Epithelial cell of proximal tubule (primary cell): ENCODE results near the gene ZNF214. TPM values are rescaled to one million over a fixed set of nuclear protein-coding genes. Genes with fewer than 3 reads are reported as not detected.
A peak's percentile ranks its signal among the peaks of the same experiment; 100 is the strongest.

ENCODE experiments used
- DNase-seq: peaks from one replicate; pipeline ENCODE4 v3.0.0-alpha.2; 2011; ENCODE audit warnings: low read depth
- H3K4me3 ChIP-seq: 2 replicates; pipeline ENCODE4 v1.5.1; 2011; ENCODE audit warnings: low read depth, mild to moderate bottlenecking, low read length
- CTCF ChIP-seq: conservative IDR thresholded peaks from 2 replicates; pipeline ENCODE4 v1.5.1; 2012; ENCODE audit warnings: low read depth, mild to moderate bottlenecking, low read length
- total RNA-seq: library from RNA; depleted of rRNA; stranded (reverse); fragments of >200 nt; gene quantifications from 2 replicates; pipeline ENCODE4 v1.2.3, GENCODE V29; 2015

The ZNF214 gene
- total RNA-seq, 1 donor from 2014 or later = 1.5 TPM

GRCh38 chr11:7019500-7020182 lies 505 bp downstream of the ZNF214 start:
- TF ChIP-seq CTCF = no peak
- no peak for DNase-seq
- peak overlapping the region; percentile 96 for H3K4me3 ChIP-seq

- no peak for DNase-seq
- H3K4me3 ChIP-seq = no peak overlapping the region
- no peak for TF ChIP-seq CTCF
Observed at GRCh38 chr11:7016011-7016410, 4.1 kb downstream of the ZNF214 start.

GRCh38 chr11:7014118-7014517 lies 6.0 kb downstream of the ZNF214 start:
- no peak overlapping the region for H3K4me3 ChIP-seq
- no peak for DNase-seq
- TF ChIP-seq CTCF = no peak

GRCh38 chr11:7004482-7004881 lies 15.7 kb downstream of the ZNF214 start:
- DNase-seq = no peak
- no peak overlapping the region for H3K4me3 ChIP-seq
- no peak for TF ChIP-seq CTCF

GRCh38 chr11:6995703-6996102 lies 24.4 kb downstream of the ZNF214 start:
- TF ChIP-seq CTCF = no peak
- H3K4me3 ChIP-seq = no peak overlapping the region
- no peak for DNase-seq

- no peak overlapping the region for H3K4me3 ChIP-seq
- DNase-seq = peak; percentile 25
- TF ChIP-seq CTCF = no peak
Observed at GRCh38 chr11:6992457-6993417, 27.4 kb downstream of the ZNF214 start.
